Measurements from ENCODE around the gene NCOR2.

The NCOR2 gene

DNA sequence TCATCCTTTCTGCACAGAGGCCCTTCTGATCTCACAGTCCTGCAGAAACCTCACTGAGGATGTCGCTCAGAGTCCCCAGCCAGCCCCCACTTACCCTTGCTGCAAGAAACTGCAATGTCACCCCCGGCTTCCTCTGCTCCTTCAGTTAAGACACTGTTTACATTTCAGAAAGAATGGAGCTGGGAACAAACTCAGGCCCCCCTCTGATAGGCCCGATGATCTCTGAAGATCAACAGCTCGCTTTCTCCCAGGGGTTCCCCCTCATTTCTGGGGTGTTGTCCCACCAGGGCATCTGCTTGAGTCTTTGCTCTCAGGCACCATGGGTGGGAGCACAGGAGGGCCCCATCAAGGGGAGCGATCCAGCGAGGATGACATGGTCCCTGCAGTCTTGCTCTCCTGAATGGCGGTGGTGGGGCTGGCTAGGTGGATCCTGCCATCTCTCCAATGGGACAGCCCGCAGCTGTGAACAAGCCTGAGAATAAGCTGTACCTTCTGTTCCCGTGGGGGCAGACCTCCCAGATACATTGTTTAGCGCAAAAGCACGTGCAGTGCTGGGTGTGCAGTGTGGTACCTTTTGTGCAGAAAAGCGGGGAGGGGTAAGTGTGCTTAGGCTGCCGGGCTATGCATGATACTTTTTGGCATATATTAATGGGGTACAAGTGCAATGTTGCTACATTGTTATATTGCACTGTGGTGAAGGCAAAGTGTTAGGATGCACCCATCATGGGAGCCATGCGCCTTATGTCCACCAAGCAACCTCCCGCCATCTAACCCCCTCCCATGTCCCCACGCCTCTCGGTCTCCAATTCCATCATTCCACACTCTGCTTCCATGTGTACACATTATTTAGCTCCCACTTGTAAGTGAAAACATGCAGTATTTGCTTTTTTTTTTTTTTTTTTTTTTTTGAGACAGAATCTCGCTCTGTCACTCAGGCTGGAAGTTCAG, 6.7 kb upstream of the NCOR2 start:
- no peak for DNase-seq

DNA sequence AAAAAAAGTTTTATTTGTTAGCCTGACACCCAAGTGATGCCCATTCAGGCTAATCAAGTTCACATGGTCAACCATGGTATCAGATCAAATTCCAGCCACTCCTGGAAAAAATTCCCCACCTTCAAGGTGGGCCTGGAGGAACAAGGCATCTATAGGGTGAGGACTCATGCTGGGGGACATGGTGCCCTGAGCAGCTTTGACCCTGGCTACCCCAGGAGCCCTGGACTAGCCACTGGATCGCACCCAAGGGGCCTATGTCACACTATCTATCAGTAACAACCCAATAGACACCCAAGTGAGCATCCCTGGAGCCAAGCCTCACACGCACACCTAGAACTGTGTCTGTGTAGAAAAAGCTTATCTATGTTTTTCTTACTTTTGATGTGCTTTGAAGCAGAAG, 4.1 kb upstream of the NCOR2 start:
- no peak for DNase-seq

DNA sequence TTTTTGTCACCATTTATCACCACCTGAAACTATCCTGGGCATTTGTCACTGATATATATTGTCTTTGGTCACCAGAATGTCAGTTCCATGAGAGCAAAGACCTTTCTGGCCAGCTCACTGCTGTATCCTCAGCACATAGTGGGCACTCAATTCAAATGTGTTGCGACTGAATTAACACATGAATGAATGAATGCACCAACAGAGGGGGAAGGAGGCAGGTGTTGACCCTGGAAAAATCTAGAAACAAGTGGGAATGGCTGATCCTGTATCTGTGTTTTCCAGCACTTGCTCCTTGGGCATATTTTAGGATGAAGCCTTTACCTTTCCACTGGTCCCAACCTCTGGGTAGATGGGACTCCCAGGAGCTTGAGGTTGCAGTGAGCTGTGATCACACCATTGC, 3.4 kb upstream of the NCOR2 start:
- DNase-seq, result no peak

DNA sequence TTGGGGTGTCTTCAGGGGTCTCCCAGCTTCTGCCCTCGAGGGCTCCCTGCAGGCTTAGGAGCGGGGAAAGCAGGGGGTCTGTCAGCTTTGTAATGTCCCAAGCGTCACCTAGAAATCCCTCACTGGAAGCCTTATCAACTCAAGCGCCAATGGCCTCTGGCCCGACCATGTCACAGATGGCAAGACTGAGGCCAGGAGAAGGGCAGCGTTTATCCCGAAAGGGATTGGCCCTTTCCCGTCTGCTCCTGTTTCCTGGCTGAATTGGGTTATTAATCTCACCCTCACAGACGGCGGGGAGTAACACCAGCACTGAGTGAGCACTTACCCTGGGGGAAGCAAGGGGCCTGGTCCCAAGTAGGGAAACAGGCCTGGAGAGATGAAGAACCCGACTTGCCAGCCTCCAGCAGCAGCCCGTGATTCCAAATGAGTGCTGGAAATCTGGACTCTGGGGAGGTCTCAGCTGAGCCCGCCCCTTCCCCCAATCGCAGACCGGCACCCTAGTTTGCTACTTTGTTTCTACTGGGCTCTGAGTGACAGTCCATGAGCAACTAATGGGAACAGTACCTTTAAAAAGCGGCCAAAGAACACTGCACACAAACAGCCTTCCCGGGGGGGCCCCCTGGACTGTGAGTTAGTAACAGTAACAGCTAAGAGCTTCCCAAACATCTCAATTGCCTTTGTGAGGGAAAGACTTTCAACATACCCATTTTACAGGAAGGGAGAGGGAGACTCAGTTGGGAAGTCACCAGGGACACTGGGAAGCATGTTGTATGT, 2.1 kb upstream of the NCOR2 start:
- DNase-seq, result no peak

DNA sequence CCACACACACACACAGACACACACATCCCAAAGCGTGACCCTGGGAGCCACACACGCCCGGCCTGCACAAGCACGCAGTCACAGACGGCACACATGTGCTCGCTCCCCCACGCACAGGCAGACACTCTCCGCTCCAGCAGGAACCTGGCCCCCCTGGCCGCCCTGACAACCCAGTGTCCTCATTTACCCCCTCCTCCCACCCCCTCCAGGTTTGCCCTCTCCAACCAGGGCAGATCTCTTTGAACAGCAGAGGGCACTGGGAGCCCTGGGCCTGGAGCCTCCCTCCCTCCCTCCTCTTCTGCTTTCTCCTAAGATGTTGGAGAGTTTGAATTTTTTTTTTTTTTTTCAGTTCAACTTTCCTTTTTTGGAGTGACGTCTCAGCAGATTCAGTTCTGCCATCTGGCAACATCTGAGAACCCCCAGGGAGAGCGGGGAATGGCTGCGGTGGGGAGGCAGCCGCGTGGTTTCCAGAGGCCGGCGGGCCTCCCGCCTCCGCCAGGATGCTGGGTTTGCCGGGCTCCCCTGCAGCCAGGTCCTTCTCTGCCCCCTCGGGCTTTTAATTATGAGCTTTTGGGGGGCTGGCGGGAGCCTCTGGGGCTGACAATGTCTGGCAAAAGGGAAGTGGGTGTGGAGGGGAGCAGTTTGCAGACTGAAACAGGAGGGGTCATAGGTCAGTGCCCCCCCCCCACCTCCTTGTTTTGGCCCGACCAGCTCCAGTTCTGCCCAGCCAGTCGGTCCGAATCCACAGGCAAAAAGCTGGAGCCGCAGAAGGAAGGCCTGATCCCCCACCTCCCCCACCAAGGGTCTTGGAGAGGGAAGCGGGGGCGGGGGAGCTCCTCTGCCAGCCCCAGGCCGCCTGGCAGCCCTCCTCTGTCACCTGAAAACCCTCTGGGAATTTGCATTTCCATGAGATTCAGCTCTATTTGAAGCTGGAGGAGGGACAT, 1.3 kb upstream of the NCOR2 start:
- peak; percentile 84 for DNase-seq

DNA sequence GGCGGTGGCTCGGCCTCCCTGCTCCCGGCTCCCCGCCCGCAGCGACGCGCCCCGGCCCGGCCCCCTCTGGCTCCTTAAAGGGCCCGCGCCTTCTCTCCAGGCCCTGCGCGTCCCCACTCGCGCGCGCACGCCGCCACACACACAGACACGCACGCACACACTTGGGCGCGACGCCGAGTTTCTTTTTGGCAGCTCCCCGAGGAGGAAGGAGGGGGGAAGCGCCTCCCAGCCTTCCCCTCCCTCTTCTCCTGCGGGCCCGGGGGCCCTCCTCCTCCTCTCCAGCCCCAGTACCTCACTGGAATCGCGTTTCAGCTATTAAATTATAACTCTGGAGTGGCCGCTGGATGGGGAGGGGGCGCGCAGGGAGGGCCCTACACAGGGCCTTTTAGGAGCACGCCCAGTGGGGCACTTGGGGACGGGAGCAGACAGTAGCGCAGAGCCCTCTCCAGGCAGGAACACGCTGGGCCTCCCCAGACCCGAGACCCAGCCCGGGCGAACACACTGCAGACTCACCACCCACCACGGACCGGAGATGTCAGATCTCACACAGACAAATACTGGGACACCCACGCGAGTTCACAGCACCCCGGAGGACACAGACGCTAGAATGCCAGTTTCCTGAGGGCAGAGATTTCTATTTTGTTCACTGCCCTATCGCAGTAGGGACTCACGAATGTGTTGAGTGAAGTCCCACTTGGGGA, 411 bp upstream of the NCOR2 start:
- peak; percentile 89 for DNase-seq

DNA sequence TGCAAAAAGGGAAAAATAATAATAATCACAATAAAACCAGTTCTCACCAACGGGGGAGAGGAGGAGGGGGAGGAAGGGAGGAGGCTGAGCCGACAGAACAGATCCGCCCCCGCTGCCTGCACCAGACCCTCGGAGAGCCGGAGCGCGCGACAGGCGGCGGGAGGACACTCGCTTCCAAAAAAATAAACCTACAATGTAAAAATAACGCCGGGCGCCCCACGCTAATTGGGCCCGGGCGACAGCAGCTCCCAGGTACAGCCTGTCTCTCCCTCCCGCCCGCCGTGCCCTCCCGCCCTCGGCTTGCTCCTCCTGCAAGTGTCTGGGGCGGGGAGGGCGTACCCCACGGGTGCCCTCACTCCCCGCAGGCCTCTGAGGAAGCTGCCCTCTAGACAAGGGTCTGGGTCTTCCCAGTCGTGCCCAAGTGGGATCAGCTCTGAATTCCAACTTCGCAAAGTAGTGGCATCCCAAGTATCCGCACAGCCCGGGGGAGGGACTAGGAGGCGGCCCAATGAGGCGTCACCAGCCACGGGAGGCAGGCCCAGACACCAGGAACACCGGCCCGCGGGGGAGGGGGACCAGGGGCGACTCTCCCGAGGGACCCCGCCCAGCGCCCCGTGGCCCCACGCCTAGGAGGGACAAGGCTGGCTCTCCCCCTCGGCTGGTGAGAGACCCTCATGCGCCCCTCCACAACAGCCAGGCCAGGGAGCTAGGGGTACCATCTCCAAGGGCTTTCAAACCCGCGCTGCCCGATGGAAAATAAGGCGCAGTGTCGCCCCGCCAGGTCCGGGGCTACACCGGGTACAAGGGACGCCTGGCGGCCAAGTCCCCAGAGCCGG, 1.0 kb downstream of the NCOR2 start:
- DNase-seq, result peak; percentile 59

DNA sequence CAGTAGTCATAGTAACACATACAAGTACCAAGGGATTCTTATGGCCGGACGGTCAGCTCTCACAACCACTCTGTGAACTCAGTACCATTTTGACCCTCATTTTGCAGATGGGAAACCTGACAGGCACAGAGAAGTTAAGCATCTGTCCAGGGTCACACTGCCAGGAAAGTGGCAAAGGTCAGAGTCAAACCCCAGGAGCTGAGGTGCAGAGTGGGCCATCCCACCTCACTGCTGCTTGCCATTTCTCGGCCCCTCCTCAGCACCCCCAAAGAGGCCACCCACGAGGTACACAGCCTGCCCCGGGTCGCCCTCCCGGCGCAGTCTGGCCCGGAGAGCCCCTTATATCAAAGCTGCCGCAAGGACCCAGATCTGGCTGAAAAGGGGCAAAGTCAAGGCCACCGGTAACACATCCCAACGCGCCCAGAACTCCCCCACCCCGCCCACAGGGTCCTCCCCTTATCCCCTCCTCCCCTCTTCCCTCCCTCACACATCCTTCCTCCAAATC, 1.7 kb downstream of the NCOR2 start:
- no peak for DNase-seq

DNA sequence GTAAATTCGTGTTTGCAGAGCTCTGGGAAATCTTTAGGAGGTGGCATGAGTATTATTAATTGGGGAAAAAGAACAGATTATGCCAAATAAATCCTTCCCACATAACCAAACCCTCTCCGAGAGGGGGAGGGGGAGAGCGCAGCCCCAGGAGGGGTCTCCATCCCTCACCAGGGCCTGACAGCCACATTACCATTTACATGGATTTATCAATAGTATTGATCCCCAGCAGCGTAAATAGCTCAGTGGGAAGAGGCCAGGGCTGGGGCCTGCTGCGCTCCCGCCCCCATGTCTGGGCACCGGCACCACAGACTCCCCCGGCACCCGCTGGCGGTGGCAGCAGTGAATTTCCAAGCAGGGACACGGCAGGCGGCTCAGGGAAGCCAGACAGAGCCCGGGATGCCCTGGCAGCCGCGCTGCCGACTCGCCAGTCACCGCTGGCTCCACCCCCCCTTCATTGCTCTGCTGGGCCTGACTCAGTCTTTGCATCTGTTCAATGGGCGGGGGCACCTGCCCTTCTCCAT, 2.4 kb downstream of the NCOR2 start:
- peak; percentile 32 for DNase-seq

DNA sequence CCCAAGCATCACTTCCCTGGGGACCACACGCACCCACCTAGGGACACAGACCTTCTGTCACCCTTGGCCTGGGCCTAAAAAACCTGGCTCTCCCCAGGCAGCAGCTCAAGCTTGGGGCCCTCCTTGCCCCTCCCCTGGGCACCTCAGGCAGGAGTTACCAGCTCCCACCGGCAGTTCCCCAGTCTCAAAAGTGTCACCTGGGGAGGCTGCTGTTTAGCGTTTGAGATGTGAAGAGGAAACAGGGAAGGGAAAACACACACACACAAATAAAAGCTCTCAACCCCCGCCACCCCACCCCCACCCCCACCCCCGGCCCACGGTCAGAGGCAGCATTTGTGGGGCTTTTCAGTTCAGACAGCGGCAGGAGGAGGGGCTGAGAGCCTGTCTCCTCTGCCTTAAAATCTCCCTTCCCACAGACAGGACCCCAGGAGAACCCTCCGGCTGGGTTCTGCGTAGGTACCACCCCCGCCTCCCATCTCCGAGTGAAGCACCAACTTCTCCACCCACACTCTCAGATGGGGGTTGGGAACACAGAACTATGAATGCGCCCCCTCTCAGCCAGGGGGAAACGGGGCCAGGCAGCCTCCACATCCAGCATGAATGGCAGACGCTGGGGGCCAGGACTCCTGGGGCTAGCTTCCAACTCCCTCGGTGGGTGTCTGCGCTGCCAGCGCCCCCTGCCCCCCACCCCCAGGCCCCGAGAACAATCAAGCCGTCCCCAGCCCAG, 3.0 kb downstream of the NCOR2 start:
- no peak for DNase-seq

DNA sequence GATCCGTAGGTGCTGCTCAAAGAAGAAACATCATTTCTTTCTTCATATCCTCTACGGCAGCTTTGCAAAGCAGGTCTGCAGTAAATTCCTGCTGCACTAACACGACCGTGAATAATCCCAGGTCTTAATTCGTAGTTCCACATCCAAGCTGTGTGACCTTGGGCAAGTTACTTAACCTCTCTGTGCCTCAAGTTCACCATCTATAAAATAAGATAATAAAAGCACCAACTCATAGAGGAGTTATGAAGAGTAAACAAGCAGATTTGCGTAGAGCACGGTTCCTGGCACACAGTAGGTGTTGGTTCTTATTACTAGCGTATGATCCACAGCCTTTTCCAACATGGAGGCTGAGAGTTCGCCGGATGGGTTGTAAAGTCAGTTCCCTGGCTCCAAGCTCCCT, 3.6 kb downstream of the NCOR2 start:
- DNase-seq, result no peak

DNA sequence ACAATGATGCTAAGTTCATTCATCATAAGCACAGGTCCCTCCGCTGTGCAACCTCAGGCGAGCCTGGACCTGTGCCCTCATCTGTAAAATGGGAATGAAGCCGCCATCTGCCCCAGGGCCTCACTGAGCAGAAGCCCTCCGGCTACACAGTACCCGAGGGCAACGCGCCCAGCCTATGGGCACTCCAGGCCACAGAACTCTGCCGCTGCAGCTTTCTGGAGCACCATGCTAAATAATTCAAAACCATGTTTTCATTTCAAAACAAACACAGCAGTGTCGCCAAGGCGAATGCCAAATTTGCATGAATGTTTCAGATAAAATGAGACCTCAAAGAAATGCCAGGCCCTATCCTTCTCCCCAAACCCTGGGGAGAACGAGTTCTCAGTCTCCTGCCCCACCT, 4.0 kb downstream of the NCOR2 start:
- no peak for DNase-seq

DNA sequence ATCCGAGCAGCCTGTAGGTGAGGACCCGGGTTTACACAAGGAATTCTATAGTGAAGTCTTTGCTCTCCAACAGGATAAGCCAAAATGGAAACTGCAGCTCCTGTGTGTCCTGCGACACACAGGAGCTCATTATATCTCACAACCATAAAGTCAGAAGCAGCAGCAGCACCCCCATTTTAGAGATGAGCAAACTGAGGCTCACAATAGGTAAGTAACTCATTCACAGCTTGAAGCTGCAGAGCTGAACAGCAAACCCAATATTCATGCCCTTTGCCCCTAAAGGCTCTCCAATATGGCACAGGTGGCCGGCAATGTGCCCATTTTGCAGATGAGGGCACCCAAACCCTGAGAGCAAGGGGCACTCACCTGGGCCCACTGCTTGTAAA, 4.6 kb downstream of the NCOR2 start:
- DNase-seq, result no peak

DNA sequence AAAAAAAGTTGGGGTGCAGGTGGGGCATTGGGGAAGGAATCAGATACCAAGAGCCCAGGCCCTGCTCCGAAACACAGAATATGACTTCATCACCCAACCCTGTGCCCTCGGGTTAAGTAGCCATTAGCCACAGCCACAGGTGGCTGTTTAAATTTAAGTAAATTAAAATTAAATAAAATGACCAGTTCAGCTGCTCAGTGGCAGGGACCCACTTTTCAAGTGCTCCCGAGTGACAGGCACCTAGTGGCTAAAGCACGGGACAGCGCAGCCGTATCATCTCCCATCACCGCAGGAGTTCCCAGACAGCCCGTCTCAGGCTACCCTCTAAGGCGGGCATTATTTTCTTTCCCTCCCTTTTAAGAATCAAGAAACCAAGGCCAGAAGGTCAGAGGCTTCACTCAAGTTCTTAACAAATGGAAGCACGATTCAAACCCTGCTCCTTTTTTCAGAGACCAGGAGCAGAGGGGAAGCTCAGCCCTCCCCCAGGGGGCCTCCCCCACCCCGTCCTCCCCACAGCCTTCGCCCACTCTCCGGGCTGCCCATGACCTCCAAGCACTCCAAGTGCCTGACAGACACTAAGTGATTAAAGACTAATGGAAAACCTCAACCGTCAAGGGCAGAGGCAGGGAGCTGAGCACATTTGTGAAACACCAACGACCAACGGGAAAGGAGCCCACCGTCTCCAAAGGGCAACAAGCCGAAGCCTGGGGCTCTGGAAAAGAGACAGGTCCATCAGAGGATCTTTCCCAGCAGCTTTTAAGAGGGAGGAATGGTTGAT, 5.2 kb downstream of the NCOR2 start:
- DNase-seq, result no peak

DNA sequence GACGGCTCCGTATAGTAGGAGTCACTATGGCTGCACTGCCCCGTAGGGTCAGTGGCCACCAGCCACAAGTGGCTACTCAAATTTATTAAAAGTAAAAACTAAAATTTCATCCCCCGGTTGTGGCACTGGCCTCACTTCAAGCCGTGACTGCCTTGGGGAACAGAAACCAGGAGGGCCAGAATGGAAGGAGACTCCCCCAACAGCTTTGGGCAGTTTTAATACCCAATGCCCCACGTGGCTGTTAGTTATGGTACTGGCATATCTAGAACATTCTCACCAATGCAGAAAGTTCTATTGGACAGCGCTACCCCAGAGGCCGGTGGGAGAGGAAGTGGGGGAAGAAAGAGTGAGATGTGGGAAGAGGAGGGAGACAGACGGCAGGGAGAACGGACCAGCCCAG, 6.2 kb downstream of the NCOR2 start:
- no peak for DNase-seq

DNA sequence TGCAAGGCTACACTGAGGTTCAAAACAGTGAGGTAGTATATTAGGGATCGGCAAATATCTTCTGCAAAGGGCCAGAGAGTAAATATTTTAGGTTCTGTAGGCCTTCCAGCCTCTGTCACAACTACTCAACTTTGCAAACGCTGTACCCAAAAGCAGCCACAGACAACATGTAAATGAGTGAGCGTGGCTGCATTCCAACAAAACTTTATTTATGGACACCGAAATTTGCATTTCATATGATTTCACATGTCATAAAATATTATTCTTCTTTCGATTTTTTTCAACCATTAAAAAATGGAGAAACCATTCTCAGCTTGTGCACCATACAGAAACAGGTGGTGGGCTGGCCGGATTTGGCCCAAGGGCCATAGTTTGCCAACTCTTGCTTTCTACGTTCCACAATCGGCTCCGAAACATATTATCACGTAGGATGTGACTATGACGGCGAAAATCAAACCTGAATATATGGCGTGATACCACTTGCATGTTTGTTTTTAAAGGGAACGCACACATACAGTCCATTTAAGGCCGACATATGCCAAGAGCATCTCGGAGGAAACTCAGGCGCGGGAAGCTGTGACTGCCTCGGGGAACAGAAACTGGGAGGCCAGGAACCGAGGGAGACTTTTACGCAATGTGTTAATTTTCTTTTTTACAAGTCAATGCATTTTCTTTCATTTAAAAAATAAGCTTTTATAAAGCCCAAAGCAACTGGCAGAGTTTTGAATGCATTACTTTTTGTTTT, 7.1 kb downstream of the NCOR2 start:
- no peak for DNase-seq

DNA sequence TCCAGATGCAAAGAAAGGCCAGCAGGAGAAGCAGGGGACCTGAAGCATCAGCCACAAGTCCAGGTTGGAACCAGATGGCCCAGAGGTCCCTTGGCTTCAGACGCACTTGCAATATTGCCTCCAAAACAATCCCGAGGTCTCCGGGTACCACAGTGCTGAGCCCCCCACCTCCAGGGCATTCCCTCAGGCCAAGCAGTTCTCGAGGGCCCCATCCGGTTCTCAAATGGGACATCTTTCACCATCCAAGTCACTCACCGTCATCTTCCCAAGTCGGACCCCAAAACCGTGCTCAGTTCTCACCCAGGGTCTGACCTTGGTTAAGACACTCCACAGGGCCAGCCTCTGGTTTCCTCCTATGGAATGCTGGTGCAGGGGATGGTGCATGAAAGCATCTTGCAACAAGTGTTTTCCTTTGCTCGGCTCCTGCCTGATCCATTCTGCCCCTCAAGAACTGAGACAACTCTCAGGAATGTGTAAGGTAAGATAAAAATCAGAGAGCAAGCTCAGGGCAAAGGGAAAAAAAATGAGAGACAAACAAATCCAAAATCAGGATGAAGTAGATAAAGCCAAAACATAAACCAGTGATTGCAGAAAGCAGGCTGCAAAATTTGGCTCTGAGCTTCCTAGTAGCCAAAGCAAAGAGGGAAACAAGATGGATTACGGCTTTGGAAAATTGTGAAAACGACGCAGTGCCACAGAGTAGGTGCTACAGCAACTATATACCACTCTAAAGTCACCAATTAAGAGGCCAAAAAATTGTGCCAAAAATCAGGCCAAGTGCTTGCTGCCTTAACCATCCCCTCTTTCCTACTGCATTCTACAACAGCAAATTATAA, 8.0 kb downstream of the NCOR2 start:
- no peak for DNase-seq

DNA sequence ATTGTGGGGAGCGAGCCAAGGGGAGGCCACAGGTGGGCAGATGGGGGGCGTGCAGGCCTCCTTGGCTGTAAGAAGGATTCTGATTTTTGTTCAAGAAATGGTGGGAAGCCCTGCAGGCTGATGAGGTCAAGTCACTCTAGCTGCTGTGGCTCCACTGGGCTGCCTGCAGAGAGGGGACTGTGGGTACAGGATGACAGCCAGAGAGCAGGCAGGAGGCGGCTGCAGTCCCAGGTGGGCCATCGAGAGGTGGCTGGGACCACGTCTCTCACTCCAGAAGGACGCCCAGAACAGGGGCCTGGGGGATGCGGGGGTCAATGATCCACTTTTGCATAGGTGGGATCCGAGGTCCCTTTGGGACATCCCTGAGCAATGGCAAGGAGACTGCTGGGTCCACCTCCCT, 9.1 kb downstream of the NCOR2 start:
- DNase-seq, result no peak
